GM19035 (cell line): ENCODE data around the gene LRRC39.

Experiments used
- ATAC-seq: cut with Tn5 transposase; IDR thresholded peaks from one replicate; pipeline ENCODE4 v1.9.1; 2021; ENCODE audit not compliant: unreplicated experiment

The LRRC39 gene

DNA sequence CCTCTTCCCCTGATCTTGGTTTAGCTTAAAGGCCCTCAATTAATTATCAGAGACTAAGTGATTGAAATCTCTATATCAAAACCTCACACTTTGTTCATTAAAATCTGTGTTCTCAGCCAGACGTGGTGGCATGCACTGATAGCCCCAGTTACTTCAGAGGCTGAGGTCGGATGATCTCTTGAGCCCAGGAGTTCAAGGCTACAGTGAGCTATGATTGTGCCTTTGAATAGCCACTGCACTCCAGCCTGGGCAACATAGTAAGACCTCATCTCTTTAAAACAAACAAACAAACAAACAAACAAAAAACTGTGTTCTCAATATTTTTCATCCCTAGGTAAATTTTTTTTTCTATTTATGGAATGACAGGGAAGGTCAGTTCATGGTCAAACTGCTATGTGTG, 26.4 kb downstream of the LRRC39 start:
- no peak for ATAC-seq

DNA sequence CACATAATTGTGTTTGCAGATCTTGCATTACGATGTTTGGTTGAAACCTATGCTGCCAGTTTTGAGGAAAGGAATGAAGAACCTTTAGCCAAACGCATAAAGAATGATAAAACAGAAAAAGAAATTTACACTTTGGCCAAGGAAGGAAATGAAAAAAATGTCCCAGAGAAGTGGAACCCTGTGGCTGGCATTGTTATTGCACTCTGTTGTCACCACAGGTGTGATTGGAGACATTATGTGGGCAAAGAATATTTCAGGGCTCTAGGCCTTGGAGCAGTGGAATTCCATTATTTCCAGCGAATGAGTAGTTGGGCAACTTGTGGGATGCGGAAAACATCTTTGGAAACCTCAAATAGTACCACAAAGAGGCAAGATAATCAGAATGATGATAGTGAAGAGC, 30.2 kb downstream of the LRRC39 start:
- no peak for ATAC-seq

DNA sequence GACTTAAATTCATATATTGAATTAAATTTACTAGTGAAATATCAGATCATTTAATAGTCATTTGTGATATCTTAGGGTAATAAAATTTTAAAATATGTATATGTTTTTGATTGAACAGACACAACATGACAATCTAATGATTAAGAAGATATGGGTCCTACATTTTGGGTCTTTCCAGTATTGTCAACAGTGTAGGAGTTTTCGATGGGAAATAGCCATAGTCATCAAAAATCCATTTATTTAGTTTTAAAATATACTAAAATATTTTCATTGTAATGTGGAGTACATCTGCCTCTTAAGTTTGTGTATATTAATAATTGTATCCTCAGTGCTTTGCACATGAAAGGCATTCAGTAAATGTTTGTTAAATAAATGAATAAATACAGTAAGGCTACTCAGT, 31.1 kb downstream of the LRRC39 start:
- no peak for ATAC-seq

DNA sequence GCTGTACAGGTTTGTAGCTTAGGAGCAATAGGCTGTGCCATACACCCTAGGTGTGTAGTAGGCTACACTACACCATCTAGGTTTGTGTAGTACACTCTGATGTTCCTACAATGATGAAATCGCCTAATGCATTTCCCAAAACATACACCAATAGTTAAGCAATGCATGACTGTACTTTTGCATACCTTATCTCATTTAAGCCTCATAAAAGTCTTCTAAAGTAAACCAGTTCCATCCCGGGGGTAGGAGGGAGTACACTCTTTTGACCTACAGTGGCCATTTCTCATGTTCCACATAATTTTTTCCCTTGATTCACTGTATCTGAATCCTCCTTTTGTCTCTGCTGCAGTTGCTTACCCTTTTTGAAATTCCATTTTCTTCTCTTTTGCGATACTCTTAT, 32.9 kb downstream of the LRRC39 start:
- ATAC-seq = no peak

DNA sequence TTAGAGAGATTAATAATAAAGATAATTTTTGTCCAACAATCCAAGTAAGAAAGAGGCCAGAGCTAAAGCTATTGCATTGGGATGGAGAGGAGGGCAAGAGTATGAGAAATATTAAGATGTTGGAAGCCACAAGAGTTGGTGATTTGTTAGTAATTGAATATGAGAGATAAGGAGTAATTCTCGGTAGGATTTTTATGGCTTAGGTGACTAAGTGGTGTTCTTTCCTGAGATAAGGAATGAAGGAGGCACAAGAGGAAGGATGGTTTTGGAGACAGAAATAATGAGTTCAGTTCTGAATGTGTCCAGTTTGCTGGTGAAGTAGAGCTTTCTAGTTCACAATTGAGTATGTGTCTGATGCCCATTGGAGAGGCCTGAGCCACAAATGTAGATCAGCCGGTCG, 35.7 kb downstream of the LRRC39 start:
- no peak for ATAC-seq

DNA sequence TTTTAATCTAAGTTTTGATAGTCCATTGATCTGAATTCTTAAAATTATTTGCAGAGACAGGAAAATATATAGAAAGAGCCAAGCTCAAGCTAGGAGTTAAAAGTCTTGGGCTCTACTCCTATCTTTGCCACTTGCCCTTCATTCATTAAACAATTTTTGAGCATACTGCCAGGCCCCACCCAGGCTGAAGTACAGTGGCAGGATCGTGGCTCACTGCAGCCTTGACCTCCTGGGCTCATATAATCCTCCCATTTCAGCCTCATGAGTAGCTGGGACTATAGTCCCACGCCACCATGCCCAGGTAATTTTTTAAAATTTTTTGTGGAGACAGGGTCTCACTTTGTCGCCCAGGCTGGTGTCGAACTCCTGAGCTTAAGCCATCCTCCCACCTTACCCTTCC, 36.9 kb downstream of the LRRC39 start:
- ATAC-seq = no peak

DNA sequence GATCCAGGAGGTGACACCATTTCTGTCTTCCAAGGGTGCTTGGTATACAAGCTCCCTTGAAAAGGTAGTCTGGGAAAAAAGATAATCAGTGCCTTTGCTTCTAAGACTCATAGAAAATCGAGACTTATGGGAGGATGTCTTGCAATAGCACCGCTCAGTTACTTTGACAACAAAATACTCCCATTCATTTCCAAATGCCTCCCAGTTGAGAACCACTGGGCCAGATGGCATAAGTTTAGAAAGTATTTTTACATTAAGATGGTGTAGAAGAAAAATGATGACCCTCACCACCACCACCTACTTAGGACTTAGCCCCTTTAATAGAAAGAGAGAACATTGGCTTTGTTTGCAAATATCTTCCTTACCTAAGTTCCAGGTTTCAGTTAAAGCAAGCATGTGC, 40.5 kb downstream of the LRRC39 start:
- ATAC-seq = no peak

DNA sequence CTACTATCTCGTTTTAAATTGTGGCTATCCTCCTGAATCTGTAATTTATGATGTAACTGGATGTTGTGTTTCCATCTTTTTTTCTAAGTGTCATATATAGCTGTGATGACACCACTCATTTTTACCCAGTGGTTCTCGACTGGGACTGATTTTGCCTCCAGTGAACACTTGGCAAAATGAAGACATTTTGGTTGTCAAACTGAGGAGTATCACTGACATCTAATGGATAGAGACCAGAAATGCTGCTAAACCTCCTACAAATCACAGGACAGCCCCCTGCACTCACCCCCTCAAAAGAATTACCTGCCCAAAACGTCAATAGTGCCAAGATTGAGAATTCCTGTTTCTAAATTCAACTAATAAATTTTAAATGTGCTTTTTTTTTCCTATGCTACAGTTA, 43.2 kb downstream of the LRRC39 start:
- no peak for ATAC-seq

DNA sequence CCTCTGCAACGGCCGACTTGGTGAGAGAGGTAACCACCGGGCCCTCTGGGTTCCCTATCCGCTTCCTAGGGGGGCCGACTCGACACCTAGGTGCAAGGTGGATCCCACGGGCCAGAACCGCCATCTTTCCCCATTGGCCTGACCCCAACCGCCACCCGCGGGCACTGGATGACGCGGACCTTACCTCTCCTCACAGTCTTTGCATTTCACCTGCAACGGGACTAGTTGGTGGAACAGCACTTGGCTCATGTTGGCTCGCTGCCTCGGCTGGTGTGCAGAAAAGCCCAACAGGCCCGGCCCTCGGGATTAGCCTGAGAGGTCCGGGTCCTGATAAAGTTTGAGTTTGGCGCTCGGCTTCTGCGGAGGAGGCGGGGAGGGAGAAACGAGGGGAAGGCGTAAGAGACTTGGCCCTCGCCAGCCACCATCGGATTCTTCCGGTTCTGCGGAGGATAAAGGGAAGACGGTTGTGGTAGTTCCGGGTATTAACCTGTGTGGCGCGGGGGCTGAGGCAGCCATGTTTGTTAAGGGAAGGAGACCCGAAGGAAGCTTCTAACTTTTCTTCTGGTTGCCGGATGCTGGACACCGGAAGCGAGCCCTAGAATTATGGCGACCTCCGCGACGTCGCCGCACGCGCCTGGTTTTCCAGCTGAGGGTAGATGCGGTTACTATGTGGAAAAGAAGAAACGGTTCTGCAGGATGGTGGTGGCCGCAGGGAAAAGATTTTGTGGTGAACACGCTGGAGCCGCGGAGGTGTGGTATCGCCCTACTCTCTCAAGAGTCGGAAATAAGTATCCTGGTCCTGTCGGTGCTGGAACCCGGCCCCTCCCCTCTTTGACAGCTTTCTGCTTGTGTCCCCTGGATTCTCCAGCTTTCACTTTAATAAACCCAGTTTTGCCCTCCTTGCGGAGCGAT, 45.2 kb downstream of the LRRC39 start, which contains the start of the genes SASS6 and TRMT13:
SASS6 (minus strand) TSS at position 365 of the 912 bp plus-strand sequence; CDS start at position 249, 116 bp downstream.
TRMT13 (plus strand) TSS at position 598 of the 912 bp plus-strand sequence; CDS start at position 604, 6 bp downstream.
- ATAC-seq = peak; percentile 91

DNA sequence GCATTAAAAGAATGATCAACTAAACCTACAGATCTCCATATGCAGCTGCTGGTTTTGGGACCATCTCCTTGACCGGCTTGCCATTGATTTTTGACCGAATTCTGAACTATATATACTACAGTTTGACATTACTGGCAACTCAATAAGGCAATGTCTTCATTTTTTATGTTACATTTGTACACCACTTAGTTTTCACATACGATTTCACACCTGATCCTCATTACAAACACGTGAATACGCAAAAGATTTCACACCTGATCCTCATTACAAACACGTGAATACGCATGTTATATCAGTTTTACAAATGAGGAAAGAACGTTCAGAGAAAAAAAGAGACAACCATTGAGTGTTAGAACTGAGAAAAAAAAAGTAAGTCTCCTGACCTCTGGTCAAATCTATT, 46.4 kb downstream of the LRRC39 start:
- no peak for ATAC-seq

DNA sequence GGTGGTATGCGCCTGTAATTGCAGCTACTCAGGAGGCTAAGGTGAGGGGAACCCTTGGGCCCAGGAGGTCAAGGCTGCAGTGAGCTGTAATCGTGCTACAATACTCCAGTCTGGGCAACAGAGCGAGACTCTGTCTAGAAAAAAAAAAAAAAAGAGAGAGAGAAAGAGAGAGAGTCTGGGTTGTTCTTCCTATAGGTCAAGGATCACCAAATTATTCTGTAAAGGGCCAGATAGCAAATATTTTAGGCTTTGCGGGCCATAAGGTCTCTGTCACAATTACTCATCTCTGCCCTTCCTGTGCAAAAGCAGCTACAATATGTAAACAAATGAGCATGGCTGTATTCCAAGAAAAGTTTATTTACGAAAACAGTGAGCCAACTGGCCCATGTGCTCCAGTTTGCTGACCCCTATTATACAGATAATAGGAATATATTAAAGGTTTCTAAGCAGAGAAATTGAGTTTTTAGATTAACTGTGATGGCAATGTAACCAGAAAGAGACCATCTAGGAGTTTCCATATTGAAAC, 47.4 kb downstream of the LRRC39 start:
- ATAC-seq = no peak

DNA sequence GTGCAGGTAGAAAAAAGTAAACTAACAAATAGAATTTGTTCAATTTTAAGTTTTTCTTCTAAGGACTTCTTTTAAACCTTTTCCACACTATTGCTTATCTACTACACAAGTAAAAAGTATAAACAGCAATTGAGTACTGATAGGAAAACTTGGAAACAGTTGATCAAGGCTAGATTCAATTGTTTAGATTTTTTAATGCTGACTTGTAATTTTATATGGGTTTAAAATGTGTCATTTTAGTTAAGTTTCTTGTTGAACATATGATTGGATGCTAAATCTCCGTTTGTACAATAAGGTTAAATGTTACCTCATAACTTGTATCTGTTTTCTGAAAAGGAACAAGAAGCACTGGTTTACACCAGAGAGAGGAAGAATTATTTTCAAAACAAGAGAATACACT, 50.8 kb downstream of the LRRC39 start:
- ATAC-seq = no peak

DNA sequence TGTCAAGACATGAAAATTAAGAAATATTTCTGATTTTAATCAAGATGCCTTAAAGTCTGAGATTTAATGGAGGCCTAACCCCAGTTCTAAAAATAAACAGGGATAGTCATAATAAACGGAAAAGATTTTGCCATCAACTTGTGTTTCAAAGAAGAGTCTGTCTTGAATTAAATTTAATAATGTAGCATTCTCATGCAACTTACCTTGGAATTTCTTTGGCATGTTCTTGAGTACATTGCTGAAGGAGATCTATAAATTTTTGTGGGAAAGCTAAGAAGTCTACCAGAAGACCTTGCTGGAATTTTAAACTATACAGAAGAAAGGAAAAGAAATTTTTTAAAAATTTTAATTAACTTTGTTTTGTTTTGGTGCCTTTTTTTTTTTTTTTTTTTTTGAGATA, 55.9 kb downstream of the LRRC39 start:
- ATAC-seq = no peak

DNA sequence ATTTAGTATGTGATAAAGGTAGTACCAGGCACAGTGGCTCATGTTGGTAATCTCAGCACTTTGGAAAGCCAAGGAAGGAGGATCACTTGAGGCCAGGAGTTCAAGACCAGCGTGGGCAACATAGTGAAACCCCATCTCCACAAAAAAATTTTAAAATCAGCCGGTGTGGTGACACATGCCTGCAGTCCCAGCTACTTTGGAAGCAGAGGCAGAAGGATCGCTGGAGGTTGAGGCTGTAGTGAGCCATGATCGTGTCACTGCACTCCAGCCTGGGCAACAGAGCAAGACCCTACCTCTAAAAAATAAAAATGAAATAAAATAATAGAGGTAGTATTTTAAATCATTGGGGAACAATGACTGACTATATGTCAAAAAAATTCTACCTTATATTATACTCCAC, 62.5 kb downstream of the LRRC39 start:
- no peak for ATAC-seq

DNA sequence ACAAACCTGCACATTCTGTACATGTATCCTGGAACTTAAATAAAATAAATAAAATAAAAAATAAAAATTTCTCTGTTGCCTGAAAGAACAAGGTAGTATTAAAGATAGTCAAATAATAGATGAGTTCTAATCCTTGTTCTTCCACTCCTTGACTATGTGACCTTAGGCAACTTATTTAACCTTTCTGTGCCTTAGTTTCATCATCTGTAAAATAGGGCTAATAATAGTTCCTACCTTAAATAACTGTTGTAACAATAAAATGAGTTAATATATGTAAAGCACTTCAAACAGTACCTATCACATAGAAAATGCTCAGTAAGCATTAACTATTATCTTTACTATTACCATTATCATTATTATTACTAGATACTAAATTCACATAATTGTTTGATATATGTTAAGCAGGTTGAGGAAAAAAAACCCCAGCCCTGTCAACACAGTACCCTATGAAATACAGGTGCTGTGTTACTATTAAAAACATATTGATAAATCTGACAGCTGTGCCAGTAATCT, 68.4 kb downstream of the LRRC39 start:
- no peak for ATAC-seq

DNA sequence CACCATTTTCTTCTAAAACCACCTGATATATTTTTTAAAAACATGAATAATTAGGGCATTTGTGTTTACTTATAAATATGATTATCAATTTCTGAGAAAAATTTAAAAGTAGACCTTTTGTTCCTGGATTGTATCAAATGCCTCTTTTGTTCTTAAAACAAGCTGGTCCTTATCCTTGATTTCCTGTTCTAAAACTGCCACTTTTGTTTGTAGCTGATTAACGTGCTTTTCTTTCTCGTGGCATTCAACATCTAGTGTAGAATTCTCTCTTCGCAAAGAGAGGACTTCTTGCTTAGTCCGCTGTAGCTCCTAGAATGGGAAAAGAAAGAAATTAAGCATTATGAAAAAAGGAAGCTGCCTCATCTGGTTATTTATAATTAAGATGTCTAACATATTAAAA, 70.4 kb downstream of the LRRC39 start:
- no peak for ATAC-seq

DNA sequence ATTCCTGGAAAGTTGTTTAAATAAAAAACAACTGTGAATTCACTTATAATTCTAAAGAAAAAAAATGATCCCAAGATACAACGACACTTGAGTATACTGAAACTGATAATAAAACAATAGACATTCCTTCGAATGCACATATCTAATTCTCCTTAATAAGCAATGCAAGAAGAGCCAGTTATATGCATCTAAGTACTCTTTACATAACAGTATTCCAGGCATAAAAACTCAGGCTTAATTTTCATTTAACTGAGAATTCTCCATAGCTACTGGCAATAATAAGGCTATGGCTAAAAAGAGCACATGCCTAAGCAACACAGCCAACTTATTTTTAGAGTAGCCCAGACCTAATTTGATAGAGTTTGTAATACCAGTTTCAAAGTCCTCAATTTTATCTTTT, 76.5 kb downstream of the LRRC39 start:
- no peak for ATAC-seq

DNA sequence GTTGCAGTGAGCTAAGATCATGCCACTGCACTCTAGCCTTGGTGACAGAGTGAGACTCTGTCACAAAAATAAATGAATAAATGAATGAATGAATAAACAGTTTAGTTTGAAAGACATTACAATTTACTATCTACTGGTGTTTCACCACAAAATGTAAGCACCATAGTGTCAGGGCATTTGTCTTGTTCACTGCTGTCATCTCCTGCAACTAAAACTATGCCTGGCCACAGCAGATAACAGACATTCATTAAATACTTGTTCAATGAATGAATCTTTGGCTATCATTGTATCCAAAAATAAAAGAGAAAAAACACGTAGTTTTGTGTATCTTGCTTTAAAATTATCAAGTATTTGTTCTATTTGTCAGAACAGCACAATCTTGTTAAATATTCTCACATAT, 77.9 kb downstream of the LRRC39 start:
- no peak for ATAC-seq
